ENCODE data around the gene CALN1.
"Not testable (repeated sequence)": the region's sequence is repeated elsewhere in the genome, so short reads cannot be mapped to it uniquely, and the experiment has no call there.

CALN1 gene

DNA sequence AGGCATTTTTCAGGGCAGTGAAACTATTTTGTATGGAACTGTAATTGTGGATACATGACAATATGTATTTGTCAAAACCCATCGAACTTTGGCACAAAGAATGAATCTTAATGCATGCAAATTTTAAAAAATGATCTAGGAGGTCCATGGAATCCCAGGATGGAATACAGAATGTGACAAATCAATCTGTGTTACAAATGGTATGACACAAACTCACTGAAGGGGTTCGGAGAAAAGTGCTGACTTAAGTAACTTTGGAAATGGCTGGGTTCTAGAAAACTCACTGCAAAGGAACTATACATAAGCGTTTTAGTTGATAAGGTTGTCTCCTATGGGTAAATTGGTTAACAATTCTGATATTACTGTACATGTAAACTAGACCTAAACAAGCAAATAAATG, 26.0 kb downstream of the CALN1 start:
- no peak overlapping the region for H2AFZ ChIP-seq (ENCODE audit: low read length)
- no peaks in the 10 kb centered on the region for H3K9me2 ChIP-seq (replicated peaks; ENCODE audit: insufficient read depth, low read length)
- no peaks in the 10 kb centered on the region for H3K27me3 ChIP-seq (replicated peaks; ENCODE audit: insufficient read depth, low read length)
- DNase-seq = no peak
- no peaks in the 10 kb centered on the region for H3K9me3 ChIP-seq (replicated peaks; ENCODE audit: insufficient read depth, low read length)
- no peak overlapping the region for H3K4me3 ChIP-seq (ENCODE audit: low read length)
- H4K20me1 ChIP-seq (ENCODE audit: insufficient read depth, low read length) = no peaks in the 10 kb centered on the region
- no peaks in the 10 kb centered on the region for H3K36me3 ChIP-seq (replicated peaks; ENCODE audit: insufficient read depth, low read length)
- H3K4me1 ChIP-seq (ENCODE audit: low read length) = no peaks in the 10 kb centered on the region
- H3F3A ChIP-seq (ENCODE audit: insufficient read depth, low read length) = no peaks in the 10 kb centered on the region
- H3K4me2 ChIP-seq (ENCODE audit: low read depth, low read length) = no peak overlapping the region
- H3K79me2 ChIP-seq (ENCODE audit: low read length) = no peaks in the 10 kb centered on the region
- TF ChIP-seq, protein P1, sequence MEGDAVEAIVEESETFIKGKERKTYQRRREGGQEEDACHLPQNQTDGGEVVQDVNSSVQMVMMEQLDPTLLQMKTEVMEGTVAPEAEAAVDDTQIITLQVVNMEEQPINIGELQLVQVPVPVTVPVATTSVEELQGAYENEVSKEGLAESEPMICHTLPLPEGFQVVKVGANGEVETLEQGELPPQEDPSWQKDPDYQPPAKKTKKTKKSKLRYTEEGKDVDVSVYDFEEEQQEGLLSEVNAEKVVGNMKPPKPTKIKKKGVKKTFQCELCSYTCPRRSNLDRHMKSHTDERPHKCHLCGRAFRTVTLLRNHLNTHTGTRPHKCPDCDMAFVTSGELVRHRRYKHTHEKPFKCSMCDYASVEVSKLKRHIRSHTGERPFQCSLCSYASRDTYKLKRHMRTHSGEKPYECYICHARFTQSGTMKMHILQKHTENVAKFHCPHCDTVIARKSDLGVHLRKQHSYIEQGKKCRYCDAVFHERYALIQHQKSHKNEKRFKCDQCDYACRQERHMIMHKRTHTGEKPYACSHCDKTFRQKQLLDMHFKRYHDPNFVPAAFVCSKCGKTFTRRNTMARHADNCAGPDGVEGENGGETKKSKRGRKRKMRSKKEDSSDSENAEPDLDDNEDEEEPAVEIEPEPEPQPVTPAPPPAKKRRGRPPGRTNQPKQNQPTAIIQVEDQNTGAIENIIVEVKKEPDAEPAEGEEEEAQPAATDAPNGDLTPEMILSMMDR (IDR thresholded peaks at IDR 0.05; ENCODE audit: low read length) = no peak
- TF ChIP-seq EZH2 (optimal IDR thresholded peaks at IDR 0.05; ENCODE audit: low read depth, low read length) = no peak
- TF ChIP-seq EZH2phosphoT487 (IDR thresholded peaks at IDR 0.05; ENCODE audit: low read length) = no peak
- H3K27ac ChIP-seq (ENCODE audit: low read length) = no peak overlapping the region
- no peak overlapping the region for H3K9ac ChIP-seq (ENCODE audit: low read length)

DNA sequence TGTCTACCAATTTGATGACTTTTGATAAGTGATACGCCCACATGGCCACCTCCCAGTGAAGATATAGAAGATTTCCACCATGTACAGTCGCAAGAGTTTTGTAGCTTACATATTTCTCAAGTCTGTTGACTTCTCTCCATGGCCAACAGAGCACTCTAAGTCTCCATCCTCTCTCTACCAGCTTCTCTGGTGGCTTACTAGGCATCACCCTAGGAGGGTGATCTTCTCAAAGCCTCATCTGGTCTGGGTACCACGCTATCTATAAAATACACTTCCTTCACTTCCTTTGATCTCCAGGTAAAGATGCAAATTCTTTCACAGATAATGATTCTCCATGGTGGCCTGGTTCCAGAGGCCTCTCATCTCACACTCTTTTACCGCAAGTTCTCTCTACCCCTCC, 49.9 kb downstream of the CALN1 start:
- Histone ChIP-seq H3K9me3 (replicated peaks; ENCODE audit: insufficient read depth, low read length) (no peaks in the 10 kb centered on the region), H4K20me1 (ENCODE audit: insufficient read depth, low read length) (no peaks in the 10 kb centered on the region), H3K27me3 (replicated peaks; ENCODE audit: insufficient read depth, low read length) (no peaks in the 10 kb centered on the region), H2AFZ (ENCODE audit: low read length) (no peak overlapping the region), H3F3A (ENCODE audit: insufficient read depth, low read length) (no peaks in the 10 kb centered on the region), H3K4me2 (ENCODE audit: low read depth, low read length) (no peak overlapping the region), H3K36me3 (replicated peaks; ENCODE audit: insufficient read depth, low read length) (no peaks in the 10 kb centered on the region), H3K4me3 (ENCODE audit: low read length) (no peak overlapping the region), H3K9ac (ENCODE audit: low read length) (no peak overlapping the region), H3K79me2 (ENCODE audit: low read length) (no peaks in the 10 kb centered on the region), H3K27ac (ENCODE audit: low read length) (no peak overlapping the region), H3K4me1 (ENCODE audit: low read length) (no peaks in the 10 kb centered on the region), H3K9me2 (replicated peaks; ENCODE audit: insufficient read depth, low read length) (no peaks in the 10 kb centered on the region)
- no peak for TF ChIP-seq EZH2phosphoT487 (IDR thresholded peaks at IDR 0.05; ENCODE audit: low read length)
- no peak for TF ChIP-seq EZH2 (optimal IDR thresholded peaks at IDR 0.05; ENCODE audit: low read depth, low read length)
- TF ChIP-seq, protein P1 (IDR thresholded peaks at IDR 0.05; ENCODE audit: low read length) = no peak
- no peak for DNase-seq

DNA sequence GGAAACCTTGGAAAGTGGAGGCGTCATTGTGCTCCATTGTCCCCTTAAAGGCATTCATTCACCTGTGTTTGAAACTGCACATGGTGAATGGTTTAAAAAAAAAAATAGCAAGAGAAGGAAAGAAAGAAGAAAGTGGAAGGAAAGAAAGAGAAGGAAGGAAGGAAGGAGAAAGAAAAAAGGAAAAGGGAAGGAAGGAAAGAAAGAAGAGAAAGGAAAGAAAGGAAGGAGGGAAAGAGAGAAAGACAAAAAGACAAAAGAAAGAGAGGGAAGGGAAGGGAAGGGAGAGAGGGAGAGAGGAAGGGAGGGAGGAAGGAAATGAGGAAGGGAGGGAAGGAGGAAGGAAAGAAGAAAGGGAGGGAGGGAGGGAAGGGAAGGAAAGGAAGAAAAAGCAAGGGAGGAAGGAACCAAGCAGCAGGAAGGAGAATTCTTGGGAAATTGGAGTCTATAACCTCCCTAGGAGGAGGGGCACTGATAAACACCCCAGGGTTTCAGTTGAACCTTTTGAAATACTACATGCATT, 66.9 kb downstream of the CALN1 start:
- Histone ChIP-seq H3K27ac (ENCODE audit: low read length) (no peak overlapping the region), H3K4me2 (ENCODE audit: low read depth, low read length) (no peak overlapping the region), H3K36me3 (replicated peaks; ENCODE audit: insufficient read depth, low read length) (no peaks in the 10 kb centered on the region), H3K4me3 (ENCODE audit: low read length) (no peak overlapping the region), H3F3A (ENCODE audit: insufficient read depth, low read length) (no peaks in the 10 kb centered on the region), H4K20me1 (ENCODE audit: insufficient read depth, low read length) (no peaks in the 10 kb centered on the region), H3K9me2 (replicated peaks; ENCODE audit: insufficient read depth, low read length) (no peaks in the 10 kb centered on the region), H3K4me1 (ENCODE audit: low read length) (no peaks in the 10 kb centered on the region), H3K9ac (ENCODE audit: low read length) (no peak overlapping the region), H3K27me3 (replicated peaks; ENCODE audit: insufficient read depth, low read length) (no peaks in the 10 kb centered on the region), H3K79me2 (ENCODE audit: low read length) (no peaks in the 10 kb centered on the region), H2AFZ (ENCODE audit: low read length) (no peak overlapping the region), H3K9me3 (replicated peaks; ENCODE audit: insufficient read depth, low read length) (no peaks in the 10 kb centered on the region)
- DNase-seq = no peak
- no peak for TF ChIP-seq EZH2 (optimal IDR thresholded peaks at IDR 0.05; ENCODE audit: low read depth, low read length)

DNA sequence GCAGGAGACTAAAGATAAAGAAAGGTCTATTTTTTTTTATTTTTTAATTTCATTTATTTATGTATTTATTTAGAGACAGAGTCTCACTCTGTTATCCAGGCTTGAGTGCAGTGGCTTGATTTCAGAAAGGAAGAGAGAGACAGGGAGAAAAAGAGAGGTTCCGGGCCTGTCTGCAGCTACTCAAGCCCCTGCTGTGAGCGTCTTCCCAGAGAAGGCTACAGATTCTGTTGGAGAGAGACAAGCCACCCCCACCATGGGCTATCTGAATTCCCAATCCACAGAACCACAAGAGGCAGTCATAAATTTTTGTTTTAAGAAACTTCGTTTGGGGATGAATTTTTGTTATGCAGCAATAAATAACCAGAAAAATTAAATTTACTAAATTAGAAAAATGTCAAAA, 68.1 kb downstream of the CALN1 start:
- Histone ChIP-seq H3K36me3 (replicated peaks; ENCODE audit: insufficient read depth, low read length) (no peaks in the 10 kb centered on the region), H3K4me2 (ENCODE audit: low read depth, low read length) (no peak overlapping the region), H3K9me3 (replicated peaks; ENCODE audit: insufficient read depth, low read length) (no peaks in the 10 kb centered on the region), H2AFZ (ENCODE audit: low read length) (no peak overlapping the region), H3K4me3 (ENCODE audit: low read length) (no peak overlapping the region), H3K27ac (ENCODE audit: low read length) (no peak overlapping the region), H3K9me2 (replicated peaks; ENCODE audit: insufficient read depth, low read length) (no peaks in the 10 kb centered on the region), H3K79me2 (ENCODE audit: low read length) (no peaks in the 10 kb centered on the region), H3K4me1 (ENCODE audit: low read length) (no peaks in the 10 kb centered on the region), H3F3A (ENCODE audit: insufficient read depth, low read length) (no peaks in the 10 kb centered on the region), H4K20me1 (ENCODE audit: insufficient read depth, low read length) (no peaks in the 10 kb centered on the region), H3K9ac (ENCODE audit: low read length) (no peak overlapping the region), H3K27me3 (replicated peaks; ENCODE audit: insufficient read depth, low read length) (no peaks in the 10 kb centered on the region)
- no peak for DNase-seq
- TF ChIP-seq, protein P1 (IDR thresholded peaks at IDR 0.05; ENCODE audit: low read length) = no peak
- TF ChIP-seq EZH2phosphoT487 (IDR thresholded peaks at IDR 0.05; ENCODE audit: low read length) = no peak
- no peak for TF ChIP-seq EZH2 (optimal IDR thresholded peaks at IDR 0.05; ENCODE audit: low read depth, low read length)

DNA sequence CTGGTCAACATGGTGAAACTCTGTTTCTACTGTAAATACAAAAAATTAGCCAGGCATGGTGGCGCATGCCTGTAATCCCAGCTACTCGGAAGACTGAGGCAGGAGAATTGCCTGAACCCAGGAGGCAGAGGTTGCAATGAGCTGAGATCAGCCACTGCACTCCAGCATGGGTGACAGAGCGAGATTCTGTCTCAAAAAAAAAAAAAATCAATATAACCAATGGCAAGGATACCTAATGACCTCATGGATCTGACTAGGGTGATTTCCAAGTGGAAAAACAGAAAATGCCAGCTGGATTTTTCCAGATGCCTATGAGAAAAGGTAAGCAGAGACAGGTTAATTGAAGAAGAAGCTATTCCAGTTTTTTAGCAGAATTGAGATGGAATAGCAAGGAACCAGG, 68.8 kb downstream of the CALN1 start:
- not testable (repeated sequence) for H2AFZ ChIP-seq (ENCODE audit: low read length); H4K20me1 ChIP-seq (ENCODE audit: insufficient read depth, low read length); H3K79me2 ChIP-seq (ENCODE audit: low read length); H3K9me2 ChIP-seq (replicated peaks; ENCODE audit: insufficient read depth, low read length); DNase-seq; H3K27me3 ChIP-seq (replicated peaks; ENCODE audit: insufficient read depth, low read length); H3K9ac ChIP-seq (ENCODE audit: low read length); H3K4me3 ChIP-seq (ENCODE audit: low read length); H3K4me2 ChIP-seq (ENCODE audit: low read depth, low read length); H3K9me3 ChIP-seq (replicated peaks; ENCODE audit: insufficient read depth, low read length); H3K4me1 ChIP-seq (ENCODE audit: low read length); H3K27ac ChIP-seq (ENCODE audit: low read length); H3F3A ChIP-seq (ENCODE audit: insufficient read depth, low read length); H3K36me3 ChIP-seq (replicated peaks; ENCODE audit: insufficient read depth, low read length)
